HEK293T (cell line): ENCODE measurements around the gene ATP13A1.

Source experiments
- CTCF ChIA-PET: fragments of 350-600 bp; formaldehyde crosslinking; extraction: SDS; loops from one replicate; lab custom pipeline; 2021; ENCODE audit warnings: antibody characterized with exemption, inconsistent platforms; lab: Yijun Ruan, JAX
- POLR2A ChIA-PET: fragments of 350-600 bp; formaldehyde crosslinking; extraction: SDS; loops from one replicate; lab custom pipeline; 2020; ENCODE audit warnings: antibody characterized with exemption, inconsistent platforms; lab: Yijun Ruan, JAX
- DNase-seq: peaks from one replicate; pipeline ENCODE4 v3.0.0; 2012; ENCODE audit warnings: mixed read lengths; ENCODE audit errors: extremely low spot score
- ARNT ChIP-seq: fragments of 450-650 bp; IDR thresholded peaks from 2 replicates; pipeline ENCODE4 v1.6.1; 2017; ENCODE audit warnings: mild to moderate bottlenecking
- BHLHE40 ChIP-seq: fragments of 450-650 bp; IDR thresholded peaks from 2 replicates; pipeline ENCODE4 v1.6.1; 2016; ENCODE audit warnings: mild to moderate bottlenecking, moderate library complexity, borderline replicate concordance
- CTBP1 ChIP-seq: fragments of 450-650 bp; IDR thresholded peaks from 2 replicates; pipeline ENCODE4 v1.6.1; 2016; ENCODE audit warnings: borderline replicate concordance
- ELF4 ChIP-seq: fragments of 450-650 bp; IDR thresholded peaks from 2 replicates; pipeline ENCODE4 v1.6.1; 2017; ENCODE audit warnings: antibody characterized with exemption
- FOXA1 ChIP-seq: fragments of 450-650 bp; IDR thresholded peaks from 2 replicates; pipeline ENCODE4 v1.6.1; 2016; ENCODE audit warnings: mild to moderate bottlenecking
- FOXK2 ChIP-seq: fragments of 450-650 bp; IDR thresholded peaks from 2 replicates; pipeline ENCODE4 v1.6.1; 2016; ENCODE audit warnings: mild to moderate bottlenecking
- FOXM1 ChIP-seq: fragments of 450-650 bp; IDR thresholded peaks from 2 replicates; pipeline ENCODE4 v1.6.1; 2017; ENCODE audit warnings: mild to moderate bottlenecking, borderline replicate concordance
- HDGF ChIP-seq: fragments of 450-650 bp; IDR thresholded peaks from 2 replicates; pipeline ENCODE4 v1.6.1; 2017; ENCODE audit warnings: antibody characterized with exemption, borderline replicate concordance
- L3MBTL2 ChIP-seq: fragments of 450-650 bp; conservative IDR thresholded peaks from 2 replicates; pipeline ENCODE4 v1.6.1; 2016; ENCODE audit warnings: mild to moderate bottlenecking
- LEF1 ChIP-seq: fragments of 450-650 bp; IDR thresholded peaks from 2 replicates; pipeline ENCODE4 v1.6.1; 2017; ENCODE audit warnings: mild to moderate bottlenecking, borderline replicate concordance
- NFRKB ChIP-seq: fragments of 450-650 bp; IDR thresholded peaks from 2 replicates; pipeline ENCODE4 v1.6.1; 2016; ENCODE audit warnings: mild to moderate bottlenecking, moderate library complexity
- PKNOX1 ChIP-seq: fragments of 450-650 bp; IDR thresholded peaks from 2 replicates; pipeline ENCODE4 v1.6.1; 2016
- SP1 ChIP-seq: fragments of 450-650 bp; IDR thresholded peaks from 2 replicates; pipeline ENCODE4 v1.6.1; 2017
- SUZ12 ChIP-seq: fragments of 450-650 bp; IDR thresholded peaks from 2 replicates; pipeline ENCODE4 v1.6.1; 2016; ENCODE audit warnings: mild to moderate bottlenecking
- TARDBP ChIP-seq: fragments of 450-650 bp; IDR thresholded peaks from 2 replicates; pipeline ENCODE4 v1.6.1; 2016
- ZNF384 ChIP-seq: fragments of 450-650 bp; IDR thresholded peaks from 2 replicates; pipeline ENCODE4 v1.6.1; 2016

Gene ATP13A1

GRCh38 chr19:19628501-19629134 lies 34.9 kb downstream of the ATP13A1 start:
- POLR2A ChIA-PET = no interaction called here
- TF ChIP-seq HDGF (no peak), FOXM1 (no peak), ZNF384 (no peak), SP1 (no peak), CTBP1 (no peak), LEF1 (no peak), SUZ12 (no peak), FOXK2 (no peak), BHLHE40 (no peak), L3MBTL2 (no peak), FOXA1 (no peak), TARDBP (no peak), PKNOX1 (no peak), ARNT (no peak), ELF4 (no peak), NFRKB (no peak)
- CTCF ChIA-PET = no interaction called here
- no peak for DNase-seq

- CTCF ChIA-PET = no interaction called here
- DNase-seq = no peak
- TF ChIP-seq PKNOX1 = no peak
- TF ChIP-seq L3MBTL2 = no peak
- TF ChIP-seq ARNT = no peak
- TF ChIP-seq HDGF = no peak
- TF ChIP-seq SP1 = no peak
- no peak for TF ChIP-seq TARDBP
- no peak for TF ChIP-seq FOXK2
- no peak for TF ChIP-seq LEF1
- TF ChIP-seq BHLHE40 = no peak
- no peak for TF ChIP-seq CTBP1
- TF ChIP-seq FOXM1 = no peak
- TF ChIP-seq SUZ12 = no peak
- TF ChIP-seq ZNF384 = no peak
- TF ChIP-seq NFRKB = no peak
- POLR2A ChIA-PET = no interaction called here
Measured at GRCh38 chr19:19627621-19628500, 35.6 kb downstream of the ATP13A1 start, which contains the start of gene LPAR2. LPAR2 (minus strand) TSS chr19:19628220; CDS start chr19:19627275, 945 bp downstream.

GRCh38 chr19:19626516-19627472 lies 36.7 kb downstream of the ATP13A1 start:
- CTCF ChIA-PET = interaction anchor here (0.7 kb wide), 1 partner anchor 73 kb away, joined by 3 read pairs; no protein-coding TSS in a partner anchor
- POLR2A ChIA-PET = no interaction called here
- TF ChIP-seq TARDBP (no peak), ZNF384 (no peak), LEF1 (no peak), CTBP1 (no peak), NFRKB (no peak), HDGF (no peak), SP1 (no peak), ARNT (no peak), ELF4 (no peak), PKNOX1 (no peak), FOXM1 (no peak), SUZ12 (no peak), L3MBTL2 (no peak), FOXK2 (no peak), BHLHE40 (no peak), FOXA1 (no peak)
- no peak for DNase-seq

GRCh38 chr19:19624032-19624570 lies 39.4 kb downstream of the ATP13A1 start:
- DNase-seq = no peak
- no peak for TF ChIP-seq NFRKB
- TF ChIP-seq SP1 = no peak
- TF ChIP-seq FOXM1 = no peak
- no peak for TF ChIP-seq PKNOX1
- no peak for TF ChIP-seq HDGF
- TF ChIP-seq TARDBP = no peak
- ChIA-PET CTCF (no interaction called here), POLR2A (no interaction called here)
